Karpas-422 (cell line): Measurements from ENCODE around the gene CRACDL. TPM values are rescaled to one million over a fixed set of nuclear protein-coding genes. Genes with fewer than 3 reads are reported as not detected.

Source experiments
- DNase-seq: peaks from one replicate; pipeline ENCODE4 v3.0.0-alpha.2; 2015
- H2AFZ ChIP-seq: fragments of 200-600 bp; sonication (generic); 2 replicates; pipeline ENCODE4 v1.6.1; 2014; ENCODE audit warnings: antibody characterized with exemption, low read length, mixed read lengths
- H3K27ac ChIP-seq: fragments of 200-600 bp; sonication (generic); 2 replicates; pipeline ENCODE4 v1.5.1; 2014; ENCODE audit warnings: mild to moderate bottlenecking, low read length, moderate library complexity
- H3K27me3 ChIP-seq: fragments of 200-600 bp; sonication (generic); 2 replicates; pipeline ENCODE4 v1.6.1; 2014; ENCODE audit warnings: low read length, mixed read lengths
- H3K36me3 ChIP-seq: fragments of 200-600 bp; sonication (generic); 2 replicates; pipeline ENCODE4 v1.6.1; 2014; ENCODE audit warnings: low read length, mixed read lengths; ENCODE audit not compliant: insufficient read depth
- H3K4me1 ChIP-seq: fragments of 200-600 bp; sonication (generic); 2 replicates; pipeline ENCODE4 v1.6.1; 2014; ENCODE audit warnings: mild to moderate bottlenecking, low read length, mixed read lengths
- H3K4me2 ChIP-seq: fragments of 200-600 bp; sonication (generic); 2 replicates; pipeline ENCODE4 v1.6.1; 2014; ENCODE audit warnings: low read length, low read depth, mild to moderate bottlenecking; ENCODE audit not compliant: poor library complexity, severe bottlenecking
- H3K4me3 ChIP-seq: fragments of 200-600 bp; sonication (generic); 2 replicates; pipeline ENCODE4 v1.5.1; 2014; ENCODE audit warnings: mild to moderate bottlenecking, antibody characterized with exemption, low read length, mixed read lengths
- H3K79me2 ChIP-seq: fragments of 200-600 bp; sonication (generic); 2 replicates; pipeline ENCODE4 v1.6.1; 2014; ENCODE audit warnings: mild to moderate bottlenecking, low read length, mixed read lengths
- H3K9ac ChIP-seq: fragments of 200-600 bp; sonication (generic); 2 replicates; pipeline ENCODE4 v1.6.0; 2014; ENCODE audit warnings: low read length
- H3K9me2 ChIP-seq: fragments of 200-600 bp; sonication (generic), shearing (Covaris generic); replicated peaks from 2 replicates; pipeline ENCODE4 v1.6.0; 2014; ENCODE audit warnings: mild to moderate bottlenecking, low read length, moderate library complexity; ENCODE audit not compliant: insufficient read depth
- H3K9me3 ChIP-seq: fragments of 300-700, 200-600 bp; sonication (generic); 2 replicates; pipeline ENCODE4 v1.6.1; 2014; ENCODE audit warnings: low read length, mixed read lengths
- H4K20me1 ChIP-seq: fragments of 200-600 bp; sonication (generic); 2 replicates; pipeline ENCODE4 v1.6.1; 2014; ENCODE audit warnings: mild to moderate bottlenecking, antibody characterized with exemption, low read length, low read depth; ENCODE audit not compliant: insufficient read depth
- total RNA-seq: library from RNA; depleted of rRNA; stranded (reverse); fragments of >200 nt; shearing (Covaris generic); gene quantifications from 2 replicates; pipeline ENCODE4 v1.2.3, GENCODE V29; 2014; ENCODE audit warnings: low replicate concordance

CRACDL gene
- total RNA-seq, 1 experiment from 2014 or later: 1.0 TPM

- H3K4me1 ChIP-seq: no peaks in the 10 kb centered on the region
These were observed 154.2 kb downstream of the CRACDL start for GRCh38 chr2:98781822-98782221.

DNA sequence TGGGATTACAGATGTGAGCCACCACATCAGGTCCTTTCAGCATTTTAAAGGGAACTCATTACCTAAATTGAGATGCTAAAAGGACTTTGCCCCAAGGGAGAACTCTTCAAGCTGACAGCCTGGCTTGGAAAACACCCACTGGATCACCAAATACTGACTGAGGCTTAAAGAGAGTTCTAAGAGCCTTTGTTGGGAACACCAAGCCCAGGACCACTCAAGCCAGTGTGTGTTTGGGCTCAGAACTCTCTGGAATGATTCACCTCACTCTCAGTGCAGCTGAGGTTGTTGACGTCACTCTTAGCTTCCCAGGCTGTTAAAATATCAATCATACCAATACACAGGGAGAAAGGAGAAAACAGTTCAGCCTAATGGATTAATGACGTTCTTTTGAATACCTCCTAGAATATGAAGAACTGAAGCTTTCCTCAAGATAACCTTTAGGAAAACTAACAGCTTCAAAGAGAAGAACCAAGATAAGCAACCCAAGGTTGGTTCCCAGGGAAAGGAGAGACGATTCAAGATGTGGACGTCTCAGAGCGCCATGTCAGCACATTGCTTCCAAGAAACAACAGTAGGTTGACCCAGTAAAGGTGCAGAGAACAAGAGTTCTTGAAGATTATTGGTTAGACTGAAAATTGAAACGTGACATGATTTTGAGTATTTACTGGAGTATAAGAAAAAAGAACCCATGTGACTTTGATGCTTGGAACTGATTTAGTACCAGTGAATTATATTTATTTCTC lies 157.1 kb downstream of the CRACDL start:
- H3K9ac ChIP-seq: no peak overlapping the region
- H3K4me3 ChIP-seq: no peak overlapping the region
- H3K9me3 ChIP-seq: no peaks in the 10 kb centered on the region
- no peaks in the 10 kb centered on the region for H3K9me2 ChIP-seq
- no peak overlapping the region for H3K4me2 ChIP-seq
- H4K20me1 ChIP-seq: no peaks in the 10 kb centered on the region
- H3K4me1 ChIP-seq: no peaks in the 10 kb centered on the region
- H3K36me3 ChIP-seq: no peaks in the 10 kb centered on the region
- no peak overlapping the region for H3K27ac ChIP-seq
- no peaks in the 10 kb centered on the region for H3K27me3 ChIP-seq
- H2AFZ ChIP-seq: no peak overlapping the region
- no peak for DNase-seq
- no peaks in the 10 kb centered on the region for H3K79me2 ChIP-seq

More at GRCh38 chr2:98781822-98782221, 154.2 kb downstream of the CRACDL start:
- Histone ChIP-seq H3K36me3 (no peaks in the 10 kb centered on the region), H2AFZ (no peak overlapping the region), H3K9ac (no peak overlapping the region), H3K9me3 (no peaks in the 10 kb centered on the region), H3K27me3 (no peaks in the 10 kb centered on the region), H3K27ac (no peak overlapping the region), H3K79me2 (no peaks in the 10 kb centered on the region), H4K20me1 (no peaks in the 10 kb centered on the region), H3K4me3 (no peak overlapping the region), H3K4me2 (no peak overlapping the region), H3K9me2 (no peaks in the 10 kb centered on the region)
- DNase-seq: no peak

GRCh38 chr2:98778151-98778550 lies 157.9 kb downstream of the CRACDL start:
- no peaks in the 10 kb centered on the region for H3K36me3 ChIP-seq
- H3K27me3 ChIP-seq: no peaks in the 10 kb centered on the region
- no peaks in the 10 kb centered on the region for H3K4me1 ChIP-seq
- no peak overlapping the region for H3K4me2 ChIP-seq
- H3K9me3 ChIP-seq: no peaks in the 10 kb centered on the region
- H3K27ac ChIP-seq: no peak overlapping the region
- H3K9me2 ChIP-seq: no peaks in the 10 kb centered on the region
- no peak overlapping the region for H2AFZ ChIP-seq
- no peak overlapping the region for H3K4me3 ChIP-seq
- H4K20me1 ChIP-seq: no peaks in the 10 kb centered on the region
- no peak for DNase-seq
- H3K9ac ChIP-seq: no peak overlapping the region
- no peaks in the 10 kb centered on the region for H3K79me2 ChIP-seq

DNA sequence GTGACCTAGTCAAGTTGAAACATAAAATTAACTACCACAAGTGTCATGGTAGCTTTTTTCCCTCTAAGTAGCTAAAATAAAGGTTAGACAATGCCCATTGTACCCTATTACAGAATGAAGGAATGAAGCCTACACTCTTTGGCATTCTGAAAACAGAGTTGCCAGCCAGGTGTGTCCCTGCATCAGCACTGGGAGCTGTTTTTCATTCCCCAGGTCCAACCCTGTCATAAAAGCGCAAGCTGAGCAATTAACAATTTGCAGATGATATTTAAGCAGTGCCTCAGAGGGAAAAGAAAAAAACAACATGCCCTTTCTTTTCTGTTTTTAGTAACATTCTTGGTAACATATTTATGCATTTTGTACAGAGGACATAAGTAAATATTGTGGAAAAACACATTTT lies 158.3 kb downstream of the CRACDL start:
- no peaks in the 10 kb centered on the region for H3K9me2 ChIP-seq
- no peak overlapping the region for H3K27ac ChIP-seq
- no peaks in the 10 kb centered on the region for H4K20me1 ChIP-seq
- no peak overlapping the region for H3K9ac ChIP-seq
- H3K36me3 ChIP-seq: no peaks in the 10 kb centered on the region
- no peaks in the 10 kb centered on the region for H3K27me3 ChIP-seq
- no peak overlapping the region for H2AFZ ChIP-seq
- no peaks in the 10 kb centered on the region for H3K4me1 ChIP-seq
- H3K4me2 ChIP-seq: no peak overlapping the region
- no peaks in the 10 kb centered on the region for H3K79me2 ChIP-seq
- DNase-seq: no peak
- H3K4me3 ChIP-seq: no peak overlapping the region
- H3K9me3 ChIP-seq: no peaks in the 10 kb centered on the region

DNA sequence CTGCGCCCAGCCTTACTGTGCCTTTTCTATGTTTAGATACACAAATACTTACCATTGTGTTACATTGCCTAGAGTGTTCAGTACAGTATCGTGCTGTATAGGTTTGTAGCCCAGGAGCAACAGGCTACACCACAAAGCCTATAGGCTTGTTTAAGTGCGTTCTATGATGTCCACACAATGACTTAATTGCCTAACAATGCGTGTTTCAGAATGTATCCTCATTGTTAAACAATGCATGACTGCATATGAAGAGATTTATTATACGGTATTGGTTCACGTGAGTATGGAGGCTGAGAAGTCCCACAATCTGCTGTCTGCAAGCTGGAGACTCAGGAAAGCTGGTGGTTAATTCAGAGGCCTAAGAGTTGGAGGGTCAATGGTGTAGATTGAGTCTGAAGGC lies 158.9 kb downstream of the CRACDL start:
- no peaks in the 10 kb centered on the region for H3K9me3 ChIP-seq
- no peak for DNase-seq
- no peak overlapping the region for H3K27ac ChIP-seq
- no peaks in the 10 kb centered on the region for H3K27me3 ChIP-seq
- H3K9me2 ChIP-seq: no peaks in the 10 kb centered on the region
- H4K20me1 ChIP-seq: no peaks in the 10 kb centered on the region
- no peak overlapping the region for H3K4me3 ChIP-seq
- H3K4me2 ChIP-seq: no peak overlapping the region
- no peak overlapping the region for H3K9ac ChIP-seq
- peaks cover 1% of the 10 kb centered on the region; the same call in 1 of the 2 replicates for H3K4me1 ChIP-seq
- no peak overlapping the region for H2AFZ ChIP-seq
- H3K79me2 ChIP-seq: no peaks in the 10 kb centered on the region
- H3K36me3 ChIP-seq: no peaks in the 10 kb centered on the region

DNA sequence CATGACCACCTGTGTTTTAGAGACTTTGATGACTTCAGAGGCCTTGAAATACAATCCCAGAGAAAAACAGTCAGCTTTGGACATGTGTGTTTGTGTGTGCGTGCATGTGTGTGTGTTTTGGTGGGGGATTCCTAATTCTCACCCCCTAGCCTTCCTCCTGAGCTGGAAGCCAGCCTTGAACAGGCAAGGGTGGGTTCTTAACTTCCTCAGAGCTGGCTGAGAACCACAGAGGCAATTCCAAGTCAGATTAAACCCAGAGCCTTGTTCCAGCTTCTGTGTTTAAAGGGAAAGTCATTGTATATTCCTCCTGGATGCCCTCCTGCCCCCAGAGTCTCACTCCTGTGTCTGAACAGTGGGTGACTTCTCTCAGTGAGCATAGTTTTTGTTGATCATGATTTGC lies 159.9 kb downstream of the CRACDL start:
- H3K27me3 ChIP-seq: no peaks in the 10 kb centered on the region
- DNase-seq: no peak
- H3K9me2 ChIP-seq: no peaks in the 10 kb centered on the region
- H3K27ac ChIP-seq: no peak overlapping the region
- no peak overlapping the region for H2AFZ ChIP-seq
- H3K79me2 ChIP-seq: no peaks in the 10 kb centered on the region
- no peak overlapping the region for H3K9ac ChIP-seq
- H3K36me3 ChIP-seq: no peaks in the 10 kb centered on the region
- no peak overlapping the region for H3K4me3 ChIP-seq
- H4K20me1 ChIP-seq: no peaks in the 10 kb centered on the region
- H3K4me1 ChIP-seq: peaks cover 6% of the 10 kb centered on the region; the same call in 1 of the 2 replicates
- H3K4me2 ChIP-seq: no peak overlapping the region
- H3K9me3 ChIP-seq: no peaks in the 10 kb centered on the region

GRCh38 chr2:98775146-98775986 lies 160.7 kb downstream of the CRACDL start:
- H3K4me1 ChIP-seq: peaks cover 6% of the 10 kb centered on the region; the same call in 1 of the 2 replicates
- no peaks in the 10 kb centered on the region for H3K9me2 ChIP-seq
- no peak overlapping the region for H2AFZ ChIP-seq
- H3K79me2 ChIP-seq: no peaks in the 10 kb centered on the region
- H3K27me3 ChIP-seq: no peaks in the 10 kb centered on the region
- H3K4me3 ChIP-seq: no peak overlapping the region
- H3K36me3 ChIP-seq: no peaks in the 10 kb centered on the region
- H3K9ac ChIP-seq: no peak overlapping the region
- no peaks in the 10 kb centered on the region for H4K20me1 ChIP-seq
- no peak for DNase-seq
- no peak overlapping the region for H3K27ac ChIP-seq
- H3K4me2 ChIP-seq: no peak overlapping the region
- no peaks in the 10 kb centered on the region for H3K9me3 ChIP-seq

DNA sequence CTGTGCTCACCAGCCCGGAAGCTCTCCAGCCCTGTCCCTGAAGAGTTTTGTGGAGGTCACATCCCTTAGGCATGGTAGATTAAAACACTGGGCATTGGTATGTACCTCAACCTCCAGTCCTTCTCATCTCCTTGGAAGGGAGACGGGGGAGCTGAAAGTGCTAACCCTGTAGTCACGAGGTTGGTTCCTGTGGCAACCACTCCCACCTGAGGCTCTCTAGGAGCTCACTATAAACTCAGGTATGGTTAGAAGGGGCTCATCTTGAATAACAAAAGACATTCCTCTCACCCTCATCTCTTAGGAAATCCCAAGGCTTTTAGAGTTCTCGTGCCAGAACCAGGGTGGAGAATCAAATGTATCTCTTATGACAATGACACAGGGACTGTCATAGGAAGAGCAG lies 162.1 kb downstream of the CRACDL start:
- H3K4me2 ChIP-seq: no peak overlapping the region
- no peak overlapping the region for H3K9ac ChIP-seq
- H3K79me2 ChIP-seq: no peaks in the 10 kb centered on the region
- no peaks in the 10 kb centered on the region for H3K9me3 ChIP-seq
- H3K4me1 ChIP-seq: peaks cover 6% of the 10 kb centered on the region; the same call in 1 of the 2 replicates
- H2AFZ ChIP-seq: no peak overlapping the region
- no peak for DNase-seq
- no peak overlapping the region for H3K27ac ChIP-seq
- no peaks in the 10 kb centered on the region for H3K36me3 ChIP-seq
- H3K4me3 ChIP-seq: no peak overlapping the region
- no peaks in the 10 kb centered on the region for H3K9me2 ChIP-seq
- no peaks in the 10 kb centered on the region for H4K20me1 ChIP-seq
- H3K27me3 ChIP-seq: no peaks in the 10 kb centered on the region
